Left renal cortex interstitium (tissue), 4 donors: ENCODE data around the gene HTR3A. TPM values are rescaled to one million over a fixed set of nuclear protein-coding genes. Genes with fewer than 3 reads are reported as not detected.
"Not testable (repeated sequence)": the region's sequence is repeated elsewhere in the genome, so short reads cannot be mapped to it uniquely, and the experiment has no call there.

Source experiments
- DNase-seq, 4 donors: peaks; one replicate each; pipeline ENCODE4 v3.0.0-alpha.2; 2013; ENCODE audit warnings: low read depth in 4 of 4, low spot score in 2 of 4, missing footprints in 1 of 4
- polyA plus RNA-seq, 4 donors: library from polyadenylated mRNA; unstranded; fragments of 120-200 nt; gene quantifications; one replicate each; pipeline ENCODE4 v1.2.1, GENCODE V29; 2013; ENCODE audit not compliant: insufficient read length in 4 of 4

The HTR3A gene
- not detected for polyA plus RNA-seq

GRCh38 chr11:113974741-113975470, at the start of gene HTR3A:
Gene HTR3A (plus strand): TSS chr11:113975108. CDS start chr11:113975326, 218 bp downstream.
- DNase-seq, result peak; percentile 52 to 85 (median 64)

- DNase-seq, result no peak
Measured at GRCh38 chr11:113926273-113927197, 48.4 kb upstream of the HTR3A start.

GRCh38 chr11:113928311-113928710, 46.6 kb upstream of the HTR3A start:
- DNase-seq, result no peak

DNA sequence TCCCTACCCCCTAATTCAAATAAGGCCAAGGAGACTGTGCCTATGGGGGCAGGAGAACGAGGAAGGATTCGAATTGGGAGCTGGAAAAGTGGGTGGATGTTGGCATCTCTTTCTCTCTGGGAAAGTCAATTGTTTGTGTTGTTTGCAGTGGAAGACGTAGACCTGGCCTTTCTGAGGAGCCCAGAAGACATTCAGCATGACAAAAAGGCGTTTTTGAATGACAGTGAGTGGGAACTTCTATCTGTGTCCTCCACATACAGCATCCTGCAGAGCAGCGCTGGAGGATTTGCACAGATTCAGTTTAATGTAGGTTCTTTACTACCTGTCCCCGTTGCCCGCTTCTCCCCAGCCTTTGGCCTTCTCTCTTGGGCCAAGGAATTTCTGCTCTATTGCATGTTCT, 42.1 kb upstream of the HTR3A start:
- DNase-seq, result no peak

GRCh38 chr11:113934193-113934592, 40.7 kb upstream of the HTR3A start:
- not testable (repeated sequence) for DNase-seq

- no peak for DNase-seq
Measured at GRCh38 chr11:113934761-113935160, 40.1 kb upstream of the HTR3A start.

DNA sequence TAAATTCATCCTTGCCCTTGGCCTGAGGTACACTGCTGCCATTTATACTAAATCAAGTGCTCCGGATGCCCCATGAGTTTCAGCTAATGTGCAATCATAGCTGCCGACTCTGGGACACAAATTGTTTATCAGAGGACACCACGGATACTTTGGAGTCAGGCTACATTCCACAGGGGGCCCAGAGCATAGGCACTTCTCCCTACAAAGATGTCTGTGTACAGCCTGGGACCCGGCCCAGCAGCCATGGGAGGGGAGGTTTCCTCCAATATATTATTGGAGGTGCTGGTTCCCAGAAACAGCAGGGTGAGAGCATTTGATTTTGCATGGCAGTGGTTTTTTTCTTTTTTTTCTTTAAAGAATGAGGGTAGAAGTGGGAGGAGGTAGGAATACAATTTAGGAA, 39.0 kb upstream of the HTR3A start:
- no peak for DNase-seq

- no peak for DNase-seq
Measured at GRCh38 chr11:113937918-113938317, 37.0 kb upstream of the HTR3A start.

GRCh38 chr11:113942256-113942655, 32.7 kb upstream of the HTR3A start:
- no peak for DNase-seq

GRCh38 chr11:113946162-113946561, 28.7 kb upstream of the HTR3A start:
- DNase-seq, result not testable (repeated sequence)

GRCh38 chr11:113947994-113948393, 26.9 kb upstream of the HTR3A start:
- DNase-seq, result no peak

DNA sequence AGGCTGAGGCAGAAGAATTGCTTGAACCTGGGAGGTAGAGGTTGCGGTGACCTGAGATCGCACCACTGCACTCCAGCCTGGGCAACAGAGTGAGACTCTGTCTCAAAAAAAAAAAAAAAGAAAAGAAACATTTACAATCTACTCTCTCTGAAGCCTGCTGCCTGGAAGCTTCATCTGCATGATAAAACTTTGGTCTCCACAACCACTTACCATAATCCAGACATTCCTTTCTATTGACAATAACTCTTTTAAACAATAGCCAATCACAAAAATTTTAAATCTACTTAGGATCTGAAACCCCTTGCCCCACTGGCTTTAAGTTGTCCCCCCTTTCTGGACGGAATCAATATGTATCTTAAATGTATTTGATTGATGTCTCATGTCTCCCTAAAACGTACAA, 25.0 kb upstream of the HTR3A start:
- DNase-seq, result no peak

DNA sequence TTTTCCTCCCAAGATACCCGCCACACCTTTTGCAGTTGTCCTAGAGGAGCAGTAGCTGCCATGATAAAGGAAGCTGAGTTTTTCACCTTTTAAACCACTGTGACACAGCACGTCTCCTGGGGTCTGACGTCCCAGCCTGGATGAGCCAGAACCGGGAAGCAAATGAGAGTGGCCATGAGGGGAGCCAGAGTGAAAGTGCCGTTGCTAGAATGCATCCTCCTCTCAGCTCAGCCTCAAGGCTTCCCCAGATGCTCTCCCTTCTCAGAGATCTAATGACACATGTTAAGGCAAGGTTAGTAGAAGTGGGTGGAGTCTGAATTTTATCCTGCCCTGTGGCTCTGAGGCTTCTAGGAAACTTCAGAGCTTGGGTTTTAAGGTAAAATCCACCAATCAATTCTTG, 23.4 kb upstream of the HTR3A start:
- DNase-seq, result no peak

GRCh38 chr11:113952070-113952469, 22.8 kb upstream of the HTR3A start:
- DNase-seq, result no peak

DNA sequence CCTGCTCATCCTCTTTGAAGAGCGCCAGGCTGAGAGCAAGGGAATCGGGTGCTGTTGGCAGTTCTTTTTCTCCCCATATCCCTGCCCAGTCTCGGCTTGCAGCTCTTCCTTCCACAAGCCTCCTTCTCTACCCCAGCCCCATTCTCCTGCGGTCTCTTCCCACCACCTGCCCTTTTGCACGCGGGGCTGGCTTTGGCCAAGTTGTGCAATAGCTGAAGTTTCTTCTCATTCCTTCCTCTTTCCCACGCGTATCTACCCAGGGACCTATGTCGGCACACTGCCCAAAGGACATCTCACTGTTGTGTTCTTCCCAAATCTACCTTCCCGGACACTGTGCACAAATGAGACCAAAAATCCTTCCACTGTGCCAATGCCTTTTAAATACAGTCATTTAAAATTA, 22.3 kb upstream of the HTR3A start:
- DNase-seq, result no peak

DNA sequence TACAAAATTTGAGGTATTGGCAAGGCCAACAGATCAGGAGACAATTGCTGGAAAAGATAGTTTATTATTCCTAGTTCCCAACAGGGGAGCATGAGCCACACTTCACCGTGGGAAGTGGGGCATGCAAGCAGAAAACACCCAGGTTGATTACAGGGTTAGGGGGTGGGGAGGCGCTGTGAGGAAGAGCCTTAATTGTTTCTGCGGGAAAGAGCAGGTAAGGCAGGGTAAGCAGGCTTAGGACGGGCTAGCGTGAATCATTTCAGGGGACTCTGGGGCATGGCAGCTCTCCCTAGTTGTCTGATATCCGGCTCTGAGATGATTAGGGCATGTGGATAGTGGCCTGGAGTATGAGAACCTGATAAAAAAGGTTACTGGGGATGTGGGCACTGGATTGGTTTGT, 20.7 kb upstream of the HTR3A start:
- no peak for DNase-seq

DNA sequence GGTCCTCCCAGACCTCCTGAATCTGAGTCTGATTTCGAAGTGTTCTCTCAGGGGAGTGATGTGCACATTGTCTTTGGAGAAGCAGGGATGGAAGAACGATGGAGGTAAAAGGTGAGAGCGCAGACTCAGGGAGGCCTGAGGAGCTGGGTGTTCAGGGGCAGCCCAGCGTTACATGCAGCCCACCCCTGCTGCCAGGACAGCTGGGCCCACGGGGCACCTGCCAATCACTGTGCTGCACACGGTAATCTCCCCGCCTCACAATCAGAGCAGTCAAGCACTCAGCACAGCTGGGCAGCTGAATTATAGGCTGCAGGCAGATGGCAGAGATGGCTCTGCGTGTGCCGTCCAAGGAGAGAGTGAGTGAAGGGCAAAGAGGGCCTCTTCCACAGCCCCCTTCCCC, 17.9 kb upstream of the HTR3A start:
- DNase-seq, result no peak

DNA sequence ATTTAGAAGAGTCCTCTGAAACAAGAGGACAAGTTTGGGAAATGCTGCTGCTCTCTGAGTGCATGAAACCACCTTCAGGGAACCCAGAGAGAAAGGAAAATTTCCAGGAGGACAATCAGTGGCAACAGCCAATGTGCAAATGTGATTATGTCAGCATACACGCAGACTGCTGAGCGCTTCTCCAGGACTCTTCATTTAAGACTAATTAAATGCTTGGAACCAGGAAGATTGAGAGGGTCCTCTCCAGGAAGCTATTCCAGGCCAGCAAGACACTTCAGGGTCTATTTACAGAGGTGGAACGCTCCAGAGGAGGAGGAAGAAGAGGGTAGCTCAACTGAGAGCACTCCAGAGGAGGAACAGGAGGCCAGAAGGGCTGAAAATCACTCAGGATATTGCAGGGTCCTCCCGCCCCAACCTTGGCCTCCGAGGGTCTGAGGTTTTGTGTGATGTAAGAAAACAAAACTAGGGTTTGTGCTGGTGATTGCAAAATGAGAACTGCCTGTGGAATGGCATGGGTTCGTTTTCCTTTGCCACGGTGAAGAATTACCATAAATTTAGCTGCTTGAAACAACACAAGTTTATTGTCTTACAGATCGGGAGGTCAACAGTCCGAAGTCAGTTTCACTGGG, 14.1 kb upstream of the HTR3A start:
- DNase-seq, result no peak

DNA sequence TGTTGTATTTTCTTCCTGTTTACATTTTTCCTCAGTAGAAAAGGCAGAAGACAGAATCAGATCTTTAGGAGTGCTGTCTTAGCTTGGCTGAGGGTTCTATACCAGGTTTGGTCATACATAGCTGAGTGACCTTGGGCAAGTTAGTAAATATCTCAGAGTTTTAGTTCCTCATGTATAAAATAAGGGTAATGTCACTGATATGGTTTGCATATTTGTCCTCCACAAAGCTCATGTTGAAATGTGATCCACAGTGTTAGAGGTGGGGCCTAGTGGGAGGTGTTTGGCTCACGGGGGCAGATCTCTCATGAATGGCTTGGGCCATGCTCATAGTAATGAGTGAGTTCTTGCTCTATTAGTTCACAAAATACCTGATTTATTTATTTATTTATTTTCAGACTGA, 7.5 kb upstream of the HTR3A start:
- no peak for DNase-seq

DNA sequence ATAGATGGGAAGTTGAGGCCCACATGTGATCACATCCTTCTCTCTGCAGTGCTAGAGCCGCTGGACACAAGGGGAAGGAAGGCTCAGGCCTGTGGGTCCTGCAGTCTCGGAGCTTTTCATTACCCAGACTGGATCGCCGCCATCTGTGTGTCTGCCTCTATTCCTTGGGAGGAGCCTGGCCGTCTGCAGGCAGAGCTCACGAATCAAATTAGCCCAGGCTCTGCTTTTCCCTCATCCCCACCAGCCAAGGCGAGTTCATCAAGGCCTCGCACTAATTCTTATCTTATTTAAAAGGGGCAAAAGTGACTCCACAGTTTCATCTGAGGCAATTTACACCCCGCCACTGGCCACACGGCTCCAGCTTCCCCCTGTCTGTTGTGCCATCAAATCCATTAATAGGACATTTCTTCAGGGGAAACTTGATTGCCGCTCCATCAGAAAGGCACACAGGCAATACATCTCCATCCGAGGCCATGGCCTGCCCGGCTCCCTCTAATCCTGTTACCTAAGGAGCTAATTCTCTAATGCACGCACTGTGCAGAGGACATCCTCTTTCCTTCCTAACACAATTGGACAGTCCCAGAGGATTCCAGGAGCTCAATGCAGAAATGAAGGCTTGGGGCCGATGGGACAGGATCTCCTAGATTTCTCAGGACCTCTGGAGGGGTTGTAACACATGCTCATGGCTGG, 3.3 kb upstream of the HTR3A start:
- no peak for DNase-seq

DNA sequence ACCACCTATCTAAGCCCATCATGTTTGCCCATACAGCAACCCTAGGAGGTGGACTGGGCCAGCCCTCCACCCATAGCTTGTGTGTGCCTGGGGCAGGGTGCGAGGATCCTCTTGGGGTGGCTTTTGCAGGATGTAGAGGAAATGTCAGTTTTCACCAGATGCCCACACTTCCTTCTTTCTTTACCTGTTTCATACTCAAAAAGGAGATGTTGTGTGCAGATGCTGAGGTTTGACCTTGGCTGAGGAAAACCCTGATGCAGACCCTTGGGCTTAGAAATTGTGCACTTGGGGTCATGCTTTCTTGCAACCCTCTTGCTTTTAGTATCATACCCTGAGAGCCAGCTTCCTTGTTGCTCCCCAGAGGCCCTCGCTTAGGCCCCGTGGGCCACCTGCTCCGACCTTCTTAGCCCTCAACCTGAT, 2.2 kb downstream of the HTR3A start:
- DNase-seq, result no peak
